GM18868 (cell line): Measurements from ENCODE around the gene CCNQ.
A peak's percentile ranks its signal among the peaks of the same experiment; 100 is the strongest.

Experiments used
- ATAC-seq: cut with Tn5 transposase; IDR thresholded peaks from one replicate; pipeline ENCODE4 v1.9.1; 2021; ENCODE audit warnings: mild to moderate bottlenecking, moderate library complexity; ENCODE audit not compliant: unreplicated experiment

The CCNQ gene

GRCh38 chrX:153598541-153599191 lies at the start of gene CCNQ:
Gene CCNQ (minus strand): TSS chrX:153599139. CDS start chrX:153599073, 66 bp downstream.
- peak; percentile 55 for ATAC-seq

GRCh38 chrX:153647461-153648357 lies 48.8 kb upstream of the CCNQ start:
- ATAC-seq = no peak

GRCh38 chrX:153646620-153647373 lies 47.9 kb upstream of the CCNQ start, which contains the start of gene DUSP9:
Gene DUSP9 (plus strand): TSS chrX:153647203. CDS start chrX:153647954, 751 bp downstream.
- no peak for ATAC-seq

- ATAC-seq = no peak
These were observed 47.1 kb upstream of the CCNQ start for GRCh38 chrX:153645921-153646488.

GRCh38 chrX:153645151-153645550 lies 46.2 kb upstream of the CCNQ start:
- no peak for ATAC-seq

- ATAC-seq = no peak
These were observed 45.6 kb upstream of the CCNQ start for GRCh38 chrX:153644356-153645125.

GRCh38 chrX:153643431-153644351 lies 44.8 kb upstream of the CCNQ start:
- no peak for ATAC-seq

- no peak for ATAC-seq
These were observed 43.9 kb upstream of the CCNQ start for GRCh38 chrX:153642655-153643430.

GRCh38 chrX:153642051-153642654 lies 43.2 kb upstream of the CCNQ start:
- ATAC-seq = no peak

GRCh38 chrX:153641627-153642026 lies 42.7 kb upstream of the CCNQ start:
- no peak for ATAC-seq

- ATAC-seq = no peak
These were observed 42.0 kb upstream of the CCNQ start for GRCh38 chrX:153640736-153641575.

- ATAC-seq = no peak
These were observed 41.2 kb upstream of the CCNQ start for GRCh38 chrX:153640045-153640686.

- no peak for ATAC-seq
These were observed 40.5 kb upstream of the CCNQ start for GRCh38 chrX:153639177-153640044.

GRCh38 chrX:153638436-153639176 lies 39.7 kb upstream of the CCNQ start:
- no peak for ATAC-seq

GRCh38 chrX:153638041-153638371 lies 39.1 kb upstream of the CCNQ start:
- ATAC-seq = no peak
